K562 (cell line): ENCODE data around the gene RNF41. TPM values are rescaled to one million over a fixed set of nuclear protein-coding genes. Genes with fewer than 3 reads are reported as not detected.

Experiments used
- CTCFL ChIP-seq: IDR thresholded peaks from 2 replicates; pipeline ENCODE4 v1.6.1; 2011; ENCODE audit warnings: borderline replicate concordance, low read depth, mild to moderate bottlenecking, moderate library complexity, low read length; ENCODE audit not compliant: insufficient read depth, poor library complexity, severe bottlenecking
- EP300 ChIP-seq: IDR thresholded peaks from 2 replicates; pipeline ENCODE4 v1.6.1; 2012; ENCODE audit warnings: low read length, improper control_type of control experiment
- FOXA3 ChIP-seq, 2 experiments: fragments of 450-650 bp in 1 of 2; sonication (generic) in 1 of 2; formaldehyde crosslinking; IDR thresholded peaks in 1 of 2; conservative IDR thresholded peaks in 1 of 2; 2 replicates each; pipeline versions ENCODE4 v1.4.0 to v1.8.0; 2020 to 2022; ENCODE audit warnings: mild to moderate bottlenecking in 2 of 2, missing genetic modification reagents in 1 of 2
- KDM5B ChIP-seq: fragments of 200-600 bp; sonication (generic); IDR thresholded peaks from 2 replicates; pipeline ENCODE4 v1.6.1; 2012; ENCODE audit warnings: low read depth, mild to moderate bottlenecking, moderate library complexity, low read length, control low read depth, inconsistent platforms; ENCODE audit not compliant: insufficient replicate concordance
- MIER1 ChIP-seq: fragments of 450-650 bp; IDR thresholded peaks from 2 replicates; pipeline ENCODE4 v1.6.1; 2016; ENCODE audit warnings: antibody characterized with exemption, mild to moderate bottlenecking, low read depth
- NFE2L1 ChIP-seq: fragments of 450-650 bp; IDR thresholded peaks from 2 replicates; pipeline ENCODE4 v1.6.1; 2016; ENCODE audit warnings: missing genetic modification characterization, low read depth, mild to moderate bottlenecking, missing compliant biosample characterization, moderate library complexity, borderline replicate concordance
- PHF8 ChIP-seq: fragments of 200-600 bp; sonication (generic); IDR thresholded peaks from 2 replicates; pipeline ENCODE4 v1.6.1; 2012; ENCODE audit warnings: mixed run types, mild to moderate bottlenecking, inconsistent platforms, low read length, moderate library complexity, borderline replicate concordance
- POLR3A ChIP-seq: IDR thresholded peaks from 2 replicates; pipeline ENCODE4 v1.6.1; 2011; ENCODE audit warnings: borderline replicate concordance, mild to moderate bottlenecking, moderate library complexity; ENCODE audit not compliant: insufficient read length, insufficient read depth; ENCODE audit errors: extremely low read depth
- PTBP1 ChIP-seq: fragments of 200-400 bp; formaldehyde crosslinking; IDR thresholded peaks from 2 replicates; pipeline ENCODE4 v1.6.1; 2017; ENCODE audit warnings: low read depth, low read length
- SREBF1 ChIP-seq: fragments of 150-350 bp; IDR thresholded peaks from 2 replicates; pipeline ENCODE4 v1.6.1; 2014; ENCODE audit warnings: antibody characterized with exemption, low read depth, low read length, borderline replicate concordance
- TARDBP ChIP-seq: fragments of 450-650 bp; IDR thresholded peaks from 2 replicates; pipeline ENCODE4 v1.6.1; 2016
- TBP ChIP-seq: optimal IDR thresholded peaks from 2 replicates; pipeline ENCODE3; 2011; ENCODE audit warnings: low read depth, low read length, improper control_type of control experiment
- TCF7 ChIP-seq: sonication (generic); IDR thresholded peaks from 2 replicates; pipeline ENCODE4 v1.6.1; 2016; ENCODE audit warnings: antibody characterized with exemption, borderline replicate concordance
- THRA ChIP-seq: fragments of 450-650 bp; IDR thresholded peaks from 2 replicates; pipeline ENCODE4 v1.6.1; 2017; ENCODE audit warnings: mild to moderate bottlenecking, moderate library complexity
- ZFP30 ChIP-seq: fragments of 250-450 bp; sonication (Bioruptor Pico); IDR thresholded peaks from 2 replicates; pipeline ENCODE4 v1.8.0; 2022; ENCODE audit warnings: moderate library complexity, mild to moderate bottlenecking, inconsistent platforms, borderline replicate concordance
- ZNF347 ChIP-seq: fragments of 450-650 bp; formaldehyde crosslinking; IDR thresholded peaks from 2 replicates; pipeline ENCODE4 v1.4.0; 2020; ENCODE audit warnings: low read depth, mild to moderate bottlenecking, moderate library complexity
- ZNF592 ChIP-seq: fragments of 450-650 bp; IDR thresholded peaks from 2 replicates; pipeline ENCODE4 v1.6.1; 2017; ENCODE audit warnings: antibody characterized with exemption, mild to moderate bottlenecking
- polyA plus RNA-seq, 8 experiments: library from polyadenylated mRNA; depleted of rRNA in 4 of 8; stranded (reverse) in 5 of 8; unstranded in 3 of 8; fragments of >200 nt; fragmentation: Nextera tagmentation in 2 of 8; fragmentation: Illumina TruSeq in 1 of 8; extraction: Ambion mirVana in 2 of 8; extraction: Trizol in 1 of 8; gene quantifications; 2 replicates each; pipeline versions ENCODE4 v1.2.1 to v1.2.3, GENCODE V29; 2011 to 2014; ENCODE audit warnings: inconsistent platforms in 1 of 8, missing spikeins in 1 of 8
- total RNA-seq, 7 experiments: library from RNA; depleted of rRNA in 6 of 7; stranded (reverse); fragments of >200 nt in 6 of 7; fragmentation: Illumina TruSeq in 2 of 7; extraction: Trizol in 2 of 7; gene quantifications; 2 replicates each; pipeline versions ENCODE4 v1.2.1 to v1.2.3, GENCODE V29; 2011 to 2021; ENCODE audit warnings: low replicate concordance in 1 of 7

The RNF41 gene
- total and polyA plus RNA-seq, 9 of the 15 experiments (the other 6 are each of a cell fraction or from before 2014, with no cell fraction given) = 28.2 to 46.8 (median 33.8) TPM

GRCh38 chr12:56189918-56190694 is 31.6 kb downstream of the RNF41 start (continued):
- TF ChIP-seq PTBP1 (0 out of 2 replicates have a peak, but pooled peaks have one; percentile 44), TBP (peak; percentile 99), TCF7 (peak; percentile 53; the same call in 1 of the 2 replicates), CTCFL (no peak), FOXA3 (CRISPR knock-in tag; conservative IDR thresholded peaks at IDR 0.05 in 1 of 2, IDR thresholded peaks at IDR 0.05 in 1 of 2) (no peak), ZNF592 (peak; percentile 11; the same call in 1 of the 2 replicates), ZFP30 (CRISPR knock-in tag) (no peak), POLR3A (peak; percentile 84), KDM5B (peak; percentile 82), PHF8 (peak; percentile 56; the same call in 1 of the 2 replicates), MIER1 (peak; percentile 11; the same call in 1 of the 2 replicates), SREBF1 (peak; percentile 36; the same call in 1 of the 2 replicates), EP300 (peak; percentile 53), NFE2L1 (tag) (no peak), ZNF347 (CRISPR knock-in tag) (no peak), THRA (no peak), TARDBP (0 out of 2 replicates have a peak, but pooled peaks have one; percentile 49)
